8988T (cell line): Measurements from ENCODE around the gene ACER1.
"Not testable (repeated sequence)": the region's sequence is repeated elsewhere in the genome, so short reads cannot be mapped to it uniquely, and the experiment has no call there.

Experiments
- DNase-seq: peaks from one replicate; pipeline ENCODE4 v3.0.0; 2011

Gene ACER1

DNA sequence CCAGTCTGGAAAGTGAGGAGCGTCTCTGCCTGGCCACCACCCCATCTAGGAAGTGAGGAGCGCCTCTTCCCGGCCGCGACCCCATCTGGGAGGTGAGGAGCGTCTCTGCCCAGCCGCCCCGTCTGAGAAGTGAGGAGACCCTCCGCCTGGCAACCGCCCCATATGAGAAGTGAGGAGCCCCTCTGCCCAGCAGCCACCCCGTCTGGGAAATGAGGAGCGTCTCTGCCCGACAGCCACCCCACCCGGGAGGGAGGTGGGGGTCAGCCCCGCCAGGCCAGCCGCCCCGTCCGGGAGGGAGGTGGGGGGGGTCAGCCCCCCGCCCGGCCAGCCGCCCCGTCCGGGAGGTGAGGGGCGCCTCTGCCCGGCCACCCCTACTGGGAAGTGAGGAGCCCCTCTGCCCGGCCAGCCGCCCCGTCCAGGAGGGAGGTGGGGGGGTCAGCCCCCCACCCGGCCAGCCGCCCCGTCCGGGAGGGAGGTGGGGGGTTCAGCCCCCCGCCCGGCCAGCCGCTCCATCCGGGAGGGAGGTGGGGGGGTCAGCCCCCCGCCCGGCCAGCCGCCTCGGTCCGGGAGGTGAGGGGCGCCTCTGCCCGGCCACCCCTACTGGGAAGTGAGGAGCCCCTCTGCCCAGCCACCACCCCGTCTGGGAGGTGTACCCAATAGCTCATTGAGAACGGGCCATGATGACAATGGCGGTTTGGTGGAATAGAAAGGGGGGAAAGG lies 22.1 kb upstream of the ACER1 start:
- DNase-seq = not testable (repeated sequence)

DNA sequence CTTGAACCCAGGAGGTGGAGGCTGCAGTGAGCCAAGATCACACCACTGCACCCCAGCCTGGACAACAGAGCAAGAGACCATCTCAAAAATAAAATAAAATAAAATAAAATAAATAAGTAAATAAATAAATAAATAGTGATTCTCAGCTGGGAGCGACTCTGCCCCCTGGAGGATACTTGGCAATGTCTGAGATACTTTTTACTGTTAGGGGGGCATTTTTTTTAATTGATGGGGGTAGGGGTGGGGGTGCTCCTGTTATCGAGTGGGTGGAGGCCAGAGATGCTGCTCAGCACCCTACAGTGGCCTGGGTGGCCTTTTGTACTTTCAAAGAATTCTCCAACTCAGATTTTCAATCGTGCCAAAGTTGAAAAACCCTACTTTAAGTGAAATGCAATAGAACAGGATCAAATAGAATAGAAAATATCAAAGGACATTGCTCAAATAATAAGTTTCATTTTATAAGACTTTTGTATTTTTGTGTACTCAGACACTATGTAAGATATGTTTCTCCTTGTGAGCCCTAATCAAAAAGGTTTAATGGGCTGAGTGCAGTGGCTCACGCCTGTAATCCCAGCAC lies 20.8 kb upstream of the ACER1 start:
- DNase-seq = no peak

DNA sequence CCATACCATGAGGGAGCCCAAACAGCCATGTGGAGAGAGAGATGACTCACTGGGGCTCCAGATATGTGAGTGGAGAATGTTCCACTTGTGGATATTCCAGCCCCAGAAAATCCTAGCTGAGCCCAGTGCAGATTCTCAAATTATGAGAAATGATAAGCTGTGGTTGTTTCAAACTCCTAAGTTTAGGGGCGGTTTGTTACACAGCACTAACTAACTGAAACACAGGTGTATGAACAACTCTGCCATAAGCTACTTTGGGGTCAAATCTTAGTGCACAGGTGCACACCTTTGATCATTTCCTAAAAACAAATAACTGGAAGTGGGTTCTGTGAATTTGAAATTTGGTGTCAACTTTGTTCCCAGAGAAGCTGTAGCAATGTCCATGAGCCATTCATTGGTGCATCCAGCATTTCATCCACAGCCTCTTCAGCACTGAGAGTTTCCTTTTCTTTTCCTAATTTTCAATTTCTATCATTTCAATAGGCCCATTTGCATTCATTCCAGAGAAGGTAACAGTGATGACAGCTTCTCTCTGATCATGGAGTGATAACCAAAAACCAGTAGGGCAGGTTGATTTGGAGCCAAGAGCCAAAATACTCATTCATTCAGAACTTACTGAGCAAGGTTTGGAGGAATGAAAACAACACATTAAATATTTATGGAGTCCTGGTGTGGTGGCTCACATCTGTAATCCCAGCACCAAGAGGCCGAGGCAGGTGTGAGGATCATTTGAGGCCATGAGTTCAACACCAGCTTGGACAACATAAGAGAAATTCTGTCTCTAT lies 19.2 kb upstream of the ACER1 start:
- DNase-seq = no peak

DNA sequence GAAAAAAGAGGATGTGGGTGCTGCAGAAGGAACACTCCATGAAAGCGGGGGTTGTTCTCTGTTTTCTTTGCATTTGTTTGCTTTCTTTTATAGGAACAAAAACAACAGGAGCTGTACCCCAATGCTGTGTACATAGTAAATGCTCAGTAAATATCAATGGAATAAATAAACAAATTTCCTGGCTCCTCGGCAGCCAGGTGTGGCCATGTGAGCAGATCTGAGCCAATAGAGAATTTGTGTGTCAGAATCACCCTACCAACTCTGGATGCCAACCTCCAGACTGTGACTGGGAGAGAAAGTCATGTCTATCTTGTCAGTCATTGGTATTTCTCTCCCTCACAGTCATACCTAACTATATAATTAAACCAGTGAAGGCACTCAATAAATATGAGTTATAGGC lies 17.3 kb upstream of the ACER1 start:
- DNase-seq = no peak

DNA sequence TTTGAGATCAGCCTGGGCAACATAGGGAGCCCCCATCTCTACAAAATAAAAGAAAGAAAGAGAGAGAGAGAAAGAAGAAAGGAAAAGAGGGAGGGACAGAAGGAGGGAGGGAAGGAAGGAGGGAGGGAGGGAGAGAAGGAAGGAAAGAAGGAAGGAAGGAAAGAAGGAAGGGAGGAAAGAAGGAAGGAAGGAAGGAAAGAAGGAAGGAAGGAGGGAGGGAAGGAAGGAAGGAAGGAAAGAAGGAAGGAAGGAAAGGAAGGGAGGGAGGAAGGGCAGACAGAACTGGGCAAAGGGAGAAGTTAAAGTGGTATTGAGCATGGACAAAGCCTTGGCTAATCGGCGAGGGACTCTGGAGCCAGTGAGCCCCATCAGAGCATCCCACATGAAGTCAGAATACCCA lies 15.9 kb upstream of the ACER1 start:
- DNase-seq = not testable (repeated sequence)

DNA sequence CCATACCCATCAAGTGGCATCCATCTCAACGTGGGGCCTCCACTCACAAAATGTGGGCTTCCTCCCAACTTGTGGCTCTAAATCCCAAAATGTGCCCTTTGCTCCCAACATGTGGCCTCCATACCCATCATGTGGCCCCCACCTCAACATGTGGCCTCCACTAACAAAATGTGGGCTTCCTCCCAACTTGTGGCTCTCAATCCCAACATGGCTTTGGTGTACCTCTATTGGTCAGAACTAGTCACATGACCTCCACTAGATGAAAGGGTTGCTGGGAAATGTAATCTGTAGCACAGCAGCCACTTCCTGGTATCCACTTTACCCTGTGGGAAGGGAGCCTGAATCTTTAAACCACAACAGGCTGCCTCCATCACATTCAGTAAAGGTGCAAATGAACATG lies 10.1 kb upstream of the ACER1 start:
- DNase-seq = no peak

DNA sequence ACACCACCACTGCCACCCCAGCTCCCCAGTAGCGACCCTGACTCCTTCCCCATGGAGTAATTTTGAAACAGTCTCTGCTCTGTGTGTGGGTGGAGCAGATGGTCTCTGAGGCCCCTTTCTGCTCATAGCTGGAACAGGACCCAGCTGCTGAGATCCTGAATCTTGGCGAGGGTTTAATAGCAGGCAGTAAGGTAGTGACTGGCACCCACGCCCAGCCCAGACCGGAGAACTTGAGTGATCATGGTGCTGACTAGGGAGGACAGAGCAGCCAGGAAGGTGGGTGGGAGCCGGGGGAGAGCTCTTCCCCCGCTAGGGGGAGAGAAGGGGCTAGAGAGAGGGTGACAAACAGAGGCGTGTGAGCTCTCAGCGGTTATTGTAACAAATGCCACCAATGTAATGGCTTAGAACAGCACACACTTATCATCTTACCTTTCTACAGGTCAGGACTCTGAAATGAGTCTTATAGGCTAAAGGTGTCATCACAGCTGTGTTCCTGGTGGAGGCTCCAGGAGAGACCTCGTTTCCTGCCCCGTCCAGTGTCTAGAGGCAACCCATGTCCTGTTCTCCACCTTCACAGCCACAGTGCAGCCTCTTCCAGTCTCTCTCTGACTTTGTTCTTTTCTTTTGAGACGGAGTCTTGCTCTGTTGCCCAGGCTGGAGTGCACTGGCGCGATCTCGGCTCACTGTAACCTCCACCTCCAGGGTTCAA lies 7.2 kb upstream of the ACER1 start:
- no peak for DNase-seq

DNA sequence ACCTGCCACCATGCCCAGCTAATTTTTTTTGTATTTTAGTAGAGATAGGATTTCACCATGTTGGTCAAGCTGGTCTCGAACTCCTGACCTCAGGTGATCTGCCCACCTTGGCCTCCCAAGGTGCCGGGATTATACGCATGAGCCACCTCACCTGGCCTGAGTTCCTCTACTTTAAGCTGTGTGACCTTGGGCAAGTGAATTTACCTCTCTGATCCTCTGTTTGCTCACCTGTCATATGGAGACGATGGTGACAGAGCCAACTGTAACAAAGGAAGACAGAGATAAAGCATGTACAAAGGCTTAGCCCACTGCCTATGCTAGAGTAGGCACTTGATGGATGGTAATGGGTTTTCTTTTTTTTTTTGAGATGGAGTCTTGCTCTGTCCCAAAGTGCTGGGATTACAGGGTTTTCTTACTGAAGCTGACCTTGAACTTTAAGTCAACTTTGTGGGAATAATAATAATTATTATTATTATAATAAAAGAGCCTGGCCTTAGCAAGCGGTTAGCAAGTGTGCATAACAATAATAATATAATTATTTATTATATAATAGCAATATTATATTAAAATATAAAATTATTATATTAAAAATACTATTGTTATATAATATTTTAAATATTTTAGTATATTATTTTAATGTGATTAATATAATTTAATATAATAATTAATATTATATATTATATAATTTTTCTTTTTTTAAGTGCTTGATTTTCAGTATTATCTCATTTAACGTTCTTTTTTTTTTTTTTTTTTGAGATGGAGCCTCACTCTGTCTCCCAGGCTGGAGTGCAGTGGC lies 1.3 kb upstream of the ACER1 start:
- no peak for DNase-seq

DNA sequence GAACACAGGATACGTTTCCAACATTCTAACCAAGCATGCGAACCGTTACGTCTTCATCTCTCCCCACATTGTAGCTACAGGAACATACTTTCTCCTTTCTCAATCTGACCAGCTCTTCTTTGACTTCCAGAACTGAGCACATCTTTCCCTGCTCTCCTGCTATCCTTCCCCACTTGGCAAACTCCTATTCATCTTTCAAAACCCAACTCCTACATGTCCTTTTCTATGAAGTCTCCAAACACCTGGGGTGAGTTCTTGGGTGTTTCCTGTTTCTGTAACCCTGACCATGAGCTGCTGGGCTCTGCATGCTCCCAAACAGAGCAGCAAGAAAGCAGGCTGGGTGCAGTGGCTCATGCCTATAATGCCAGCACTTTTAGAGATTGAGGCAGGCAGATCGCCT lies 6.6 kb downstream of the ACER1 start:
- DNase-seq = no peak

DNA sequence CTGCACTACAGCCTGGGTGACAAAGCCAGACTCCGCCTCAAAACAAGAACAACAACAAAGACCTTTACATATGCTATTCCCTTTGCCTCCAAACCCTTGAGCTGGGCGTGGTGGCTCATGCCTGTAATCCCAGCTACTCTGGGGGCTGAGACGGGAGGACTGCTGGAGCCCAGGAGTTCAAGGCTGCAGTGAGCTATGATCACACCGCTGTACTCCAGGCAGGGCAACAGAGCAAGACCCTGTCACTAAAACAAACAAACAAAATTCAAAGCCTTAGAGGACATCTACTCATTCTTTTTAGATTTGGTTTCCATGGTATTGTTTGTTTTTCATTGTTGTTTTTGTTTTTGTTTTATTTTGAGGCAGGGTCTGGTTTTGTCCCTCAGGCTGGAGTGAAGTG lies 7.8 kb downstream of the ACER1 start:
- DNase-seq = no peak

DNA sequence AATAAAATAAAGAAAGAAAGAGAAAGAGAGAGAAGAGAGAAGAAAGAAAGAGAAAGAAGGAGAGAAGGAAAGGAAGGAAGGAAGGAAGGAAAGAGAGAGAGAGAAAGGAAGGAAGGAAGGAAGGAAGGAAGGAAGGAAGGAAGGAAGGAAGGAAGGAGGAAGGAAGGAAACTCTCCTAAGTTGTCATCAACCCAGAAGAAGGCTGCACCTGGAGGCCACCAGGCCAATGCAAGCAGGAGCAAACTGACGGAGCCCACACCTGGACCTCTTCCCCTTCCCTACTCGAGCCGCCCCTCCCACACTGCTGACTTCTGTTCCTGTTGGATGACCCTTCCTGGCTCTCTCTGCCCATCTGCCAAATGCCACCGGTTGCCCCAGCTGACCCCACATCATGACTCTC lies 8.7 kb downstream of the ACER1 start:
- DNase-seq = no peak

DNA sequence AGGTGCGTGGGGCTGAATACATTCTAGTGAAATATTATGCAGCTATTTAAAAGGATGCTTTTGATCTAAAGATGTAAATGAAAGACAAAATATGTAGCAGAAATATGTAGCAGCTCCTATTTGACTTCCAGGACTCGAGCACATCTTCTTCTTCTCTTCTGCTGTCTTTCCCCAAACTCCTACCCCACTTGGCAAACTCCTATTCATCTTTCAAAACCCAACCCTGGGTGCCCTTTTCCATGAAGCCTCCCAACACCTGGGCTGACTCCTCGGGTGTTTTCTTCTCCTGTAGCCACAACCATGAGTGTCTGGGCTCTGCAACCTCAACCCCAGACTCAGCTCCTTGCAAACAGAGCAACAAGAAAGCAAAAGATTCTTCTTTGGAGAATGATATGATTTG lies 11.1 kb downstream of the ACER1 start:
- no peak for DNase-seq

DNA sequence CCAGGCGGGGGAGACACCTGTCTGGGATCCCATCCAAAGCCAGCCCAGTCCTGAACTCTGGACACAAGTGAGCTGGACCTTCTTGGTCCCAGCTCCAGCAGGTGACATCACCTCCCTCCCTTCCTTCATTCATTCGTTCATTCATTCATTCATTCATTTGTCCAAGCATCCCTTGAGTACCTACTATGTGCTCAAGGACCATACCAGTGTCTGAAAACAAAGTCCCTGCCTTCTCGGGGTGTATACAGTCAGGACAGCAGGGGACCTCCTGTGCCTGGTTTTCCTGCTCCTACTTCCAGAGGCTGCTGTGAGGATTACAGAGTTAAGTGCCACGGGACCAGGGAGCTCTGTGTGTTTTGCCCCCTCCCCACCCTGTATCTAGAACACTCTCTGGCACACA lies 14.0 kb downstream of the ACER1 start:
- DNase-seq = no peak

DNA sequence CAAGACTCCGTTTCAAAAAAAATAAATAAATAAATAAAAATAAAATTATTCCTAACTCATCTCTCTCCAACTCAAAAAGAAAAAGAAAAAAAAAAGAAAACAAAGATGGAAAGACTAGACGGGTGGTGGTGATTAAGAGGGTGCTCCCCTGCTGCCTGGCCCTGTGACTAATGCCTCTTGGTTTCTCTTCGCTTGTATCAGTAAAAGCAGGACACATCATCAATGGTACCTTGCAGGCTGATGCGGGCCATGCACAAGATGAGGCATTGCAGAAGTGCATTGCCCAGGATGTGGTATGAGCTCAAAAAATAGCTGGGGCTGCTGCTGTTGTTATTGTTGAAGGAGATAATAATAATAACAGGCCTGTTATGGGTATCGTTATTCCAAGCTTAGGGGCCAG lies 14.6 kb downstream of the ACER1 start:
- no peak for DNase-seq

DNA sequence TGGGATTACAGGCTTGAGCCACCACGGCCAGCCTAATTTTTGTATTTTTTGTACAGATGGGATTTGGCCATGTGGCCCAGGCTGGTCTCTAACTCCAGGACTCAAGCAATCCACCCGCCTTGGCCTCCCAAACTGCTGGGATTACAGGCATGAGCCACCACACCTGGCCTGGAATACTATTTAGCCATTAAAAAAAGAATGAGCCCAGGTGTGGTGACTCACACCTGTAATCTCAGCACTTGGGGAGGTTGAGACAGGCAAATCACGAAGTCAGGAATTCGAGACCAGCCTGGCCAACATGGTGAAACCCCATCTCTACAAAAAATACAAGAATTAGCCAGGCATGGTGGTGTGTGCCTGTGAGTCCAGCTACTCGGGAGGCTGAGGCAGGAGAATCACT lies 17.8 kb downstream of the ACER1 start:
- not testable (repeated sequence) for DNase-seq

DNA sequence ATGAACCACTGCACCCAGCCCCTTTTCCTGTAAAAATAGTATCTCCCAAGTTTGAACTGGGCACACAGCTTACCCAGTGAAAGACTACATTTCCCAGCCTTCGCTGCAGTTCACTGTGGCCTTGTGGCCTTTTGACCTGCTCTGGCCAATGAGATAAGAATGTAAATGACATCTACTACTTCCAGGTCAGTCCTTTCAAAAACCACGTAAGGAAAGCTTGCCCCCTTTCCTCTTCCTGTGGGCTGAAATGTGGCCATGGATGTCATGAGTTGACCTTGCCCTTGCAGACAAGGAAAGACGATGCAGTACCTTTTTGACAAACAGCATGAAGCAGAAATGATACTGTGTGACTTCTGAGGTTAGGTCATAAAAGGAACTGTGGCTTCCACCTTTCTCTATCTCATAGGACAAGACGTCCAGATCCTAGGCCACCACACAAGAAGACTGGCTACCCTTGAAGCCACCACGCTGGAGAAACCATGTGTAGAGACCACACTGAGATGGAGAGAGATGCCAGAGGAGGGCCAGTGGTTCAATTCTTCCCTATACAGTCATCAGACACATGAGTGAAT lies 19.9 kb downstream of the ACER1 start:
- DNase-seq = no peak

DNA sequence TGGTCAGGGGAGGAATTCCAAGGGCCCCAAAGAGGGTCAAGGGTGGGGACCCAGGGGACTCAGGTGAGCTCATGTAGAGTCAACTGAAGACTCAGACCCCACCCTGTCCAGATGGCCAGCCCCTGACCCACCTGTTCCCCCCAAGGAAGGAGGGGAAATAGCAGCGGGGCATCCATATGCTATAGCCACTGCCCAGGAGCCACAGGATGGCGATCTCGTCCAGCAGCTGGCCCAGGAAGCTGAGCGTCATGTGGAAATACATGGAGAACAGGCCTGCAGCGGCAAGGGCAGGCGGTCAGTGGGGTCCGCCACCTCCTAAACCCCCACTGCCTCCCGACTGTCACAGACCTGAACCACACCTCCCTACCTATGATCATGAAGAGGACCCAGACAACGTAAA lies 21.4 kb downstream of the ACER1 start:
- DNase-seq = no peak

DNA sequence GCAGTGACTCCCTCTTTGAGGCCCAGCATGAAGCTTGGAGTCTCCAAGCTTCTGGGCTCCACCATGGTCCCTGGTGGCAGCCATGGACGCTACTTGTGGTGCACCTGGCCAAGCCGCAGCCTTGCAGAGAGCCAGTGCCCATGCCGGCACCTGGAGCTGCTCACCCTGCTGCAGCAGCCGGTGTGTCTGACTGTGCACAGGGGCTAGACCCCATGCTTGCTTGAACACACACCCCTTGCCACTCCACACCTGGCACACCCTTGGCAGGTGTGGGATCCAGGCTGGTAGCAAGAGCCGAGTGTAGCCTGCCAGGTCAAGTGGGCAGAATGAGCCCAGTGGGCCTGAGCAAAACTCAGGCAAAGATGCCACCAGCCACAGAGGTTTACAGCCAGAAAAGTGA lies 35.0 kb downstream of the ACER1 start:
- DNase-seq = no peak

DNA sequence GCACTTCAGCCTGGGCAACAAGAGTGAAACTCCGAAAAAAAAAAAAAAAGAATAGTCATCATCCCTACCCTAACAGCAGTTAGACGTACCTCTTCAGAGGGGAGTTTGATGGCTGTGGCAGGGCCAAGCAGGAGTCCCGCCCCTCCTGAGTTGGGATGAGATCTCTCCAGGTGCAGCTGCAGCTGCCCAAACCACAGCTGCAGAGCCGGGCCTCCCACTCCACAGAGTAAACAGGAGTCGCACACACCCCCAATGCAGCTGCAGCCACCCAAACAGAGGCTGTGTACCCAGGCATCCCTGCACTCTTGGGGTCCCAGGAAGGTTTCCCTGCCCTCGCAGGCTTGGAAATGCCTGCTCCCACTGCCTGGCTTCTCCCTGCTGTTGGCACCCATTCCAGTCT lies 36.2 kb downstream of the ACER1 start:
- DNase-seq = no peak

DNA sequence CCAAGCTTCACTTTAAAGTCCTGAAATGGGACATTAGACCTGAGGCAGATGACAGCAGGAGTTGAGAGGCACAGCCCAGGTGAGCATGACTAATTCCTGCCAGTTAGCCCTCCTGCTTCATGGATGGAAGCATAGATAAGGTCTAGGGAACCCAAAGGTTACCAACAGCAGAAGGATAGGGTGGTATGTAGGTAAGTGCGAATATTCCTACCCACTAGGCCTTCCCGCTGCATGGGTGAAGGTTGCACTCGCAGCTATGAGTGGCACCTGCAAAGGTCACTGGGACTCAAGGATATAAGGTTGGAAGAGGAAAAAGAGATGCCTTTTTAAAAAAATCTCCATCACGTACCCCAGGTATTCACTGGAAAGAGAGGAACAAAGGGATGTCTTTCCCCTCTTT lies 41.4 kb downstream of the ACER1 start:
- DNase-seq = no peak

DNA sequence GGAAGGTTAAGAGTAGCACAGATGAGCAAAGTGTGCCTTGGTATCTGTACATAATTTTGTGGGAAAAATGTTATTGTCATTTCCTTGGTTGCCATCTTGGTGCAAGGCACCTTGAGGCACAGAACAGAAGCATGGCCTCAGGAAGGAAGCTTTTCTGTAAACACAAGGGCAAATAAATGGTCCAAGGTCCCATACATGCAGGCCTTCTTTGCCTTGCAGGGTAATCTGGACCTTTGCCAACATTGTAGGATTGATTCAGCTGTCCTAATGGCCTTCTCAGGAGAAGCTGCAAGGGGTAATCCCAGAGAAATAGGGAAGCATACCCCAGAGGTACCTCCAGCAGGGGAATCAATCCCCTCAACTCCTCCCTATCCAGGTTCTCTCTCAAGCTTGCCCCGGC lies 44.7 kb downstream of the ACER1 start:
- no peak for DNase-seq

DNA sequence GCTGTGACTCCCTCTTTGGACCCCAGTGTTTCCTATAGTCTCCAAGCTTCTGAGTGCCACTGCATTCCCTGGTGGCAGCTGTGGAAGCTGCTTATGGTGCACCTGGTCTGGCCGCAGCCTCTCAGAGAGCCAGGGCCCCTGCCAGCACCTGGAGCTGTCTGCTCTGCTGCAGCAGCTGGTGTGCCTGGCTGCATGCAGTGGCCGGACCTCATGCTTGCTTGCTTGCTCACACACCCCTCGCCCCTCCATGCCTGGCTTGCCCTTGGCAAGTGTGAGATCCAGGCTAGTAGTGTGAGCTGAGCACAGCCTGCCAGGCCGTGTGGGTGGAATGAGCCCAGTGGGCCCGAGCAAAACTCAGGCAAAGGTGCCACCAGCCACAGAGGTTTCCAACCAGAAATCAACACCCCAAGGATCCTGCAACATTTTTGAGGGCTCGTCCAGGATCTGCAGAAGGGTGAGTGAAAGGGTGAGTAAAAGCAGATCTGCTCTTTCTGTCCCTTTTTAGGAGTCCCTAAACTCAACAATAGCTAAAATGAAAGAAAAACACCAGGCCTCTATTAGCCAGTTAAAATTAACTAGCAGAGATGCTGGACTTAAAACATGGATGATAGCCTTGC lies 46.0 kb downstream of the ACER1 start:
- DNase-seq = no peak
